ENCODE measurements around the gene NHLH1.
"Not testable (repeated sequence)": the region's sequence is repeated elsewhere in the genome, so short reads cannot be mapped to it uniquely, and the experiment has no call there.

Gene NHLH1

DNA sequence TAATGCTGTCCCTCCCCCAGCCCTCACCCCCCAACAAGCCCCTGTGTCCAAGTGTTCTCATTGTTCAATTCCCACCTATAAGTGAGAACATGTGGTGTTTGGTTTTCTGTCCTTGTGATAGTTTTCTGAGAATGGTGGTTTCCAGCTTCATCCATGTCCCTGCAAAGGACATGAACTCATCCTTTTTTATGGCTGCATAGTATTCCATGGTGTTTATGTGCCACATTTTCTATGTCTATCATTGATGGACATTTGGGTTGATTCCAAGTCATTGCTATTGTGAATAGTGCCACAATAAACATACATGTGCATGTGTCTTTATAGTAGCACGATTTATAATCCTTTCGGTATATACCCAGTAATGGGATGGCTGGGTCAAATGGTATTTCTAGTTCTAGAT is 17.9 kb downstream of the NHLH1 start:
- not testable (repeated sequence) for DNase-seq

- not testable (repeated sequence) for DNase-seq
Observed at GRCh38 chr1:160388406-160388805, 21.5 kb downstream of the NHLH1 start.

GRCh38 chr1:160394673-160395072 is 27.8 kb downstream of the NHLH1 start:
- no peak for DNase-seq

DNA sequence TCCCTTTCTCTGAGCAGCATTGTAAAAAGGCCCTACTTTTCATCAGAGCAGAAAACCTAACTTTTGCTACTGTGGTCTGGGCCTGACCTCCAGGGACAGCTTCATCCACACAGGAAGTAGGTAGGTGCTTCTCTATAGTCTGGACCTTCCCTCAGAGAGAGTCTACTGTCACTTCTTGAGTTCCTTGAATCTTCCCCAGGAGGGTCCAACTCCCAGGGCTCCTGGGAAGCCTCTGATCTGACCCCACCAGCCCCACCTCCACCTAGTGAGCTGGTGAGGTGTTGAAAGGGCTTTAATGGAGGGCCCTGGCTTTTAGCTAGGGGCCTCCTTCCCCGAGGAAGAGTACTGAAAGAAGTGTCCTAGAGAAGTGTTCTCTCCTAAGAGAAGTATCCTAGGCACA is 30.8 kb downstream of the NHLH1 start:
- no peak for DNase-seq

DNA sequence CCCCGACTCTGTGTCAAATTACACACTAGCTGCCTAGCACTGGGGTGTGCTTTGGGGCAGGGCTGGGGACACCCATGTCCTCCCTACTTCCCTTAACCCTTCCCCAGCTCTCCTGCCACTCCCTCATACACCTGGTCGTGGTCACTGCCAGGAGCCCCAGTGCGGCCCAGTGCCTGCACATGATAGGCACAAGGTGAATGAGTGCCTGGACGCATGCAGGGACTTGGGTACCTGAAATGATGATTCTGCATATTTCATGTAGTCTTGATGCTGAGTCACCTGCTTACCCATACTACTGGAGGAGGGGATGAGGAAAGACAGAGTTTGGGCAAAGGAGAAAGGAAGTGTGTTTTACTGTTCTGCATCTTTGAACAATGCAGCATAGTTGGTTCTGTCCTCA is 32.0 kb downstream of the NHLH1 start:
- DNase-seq: no peak

DNA sequence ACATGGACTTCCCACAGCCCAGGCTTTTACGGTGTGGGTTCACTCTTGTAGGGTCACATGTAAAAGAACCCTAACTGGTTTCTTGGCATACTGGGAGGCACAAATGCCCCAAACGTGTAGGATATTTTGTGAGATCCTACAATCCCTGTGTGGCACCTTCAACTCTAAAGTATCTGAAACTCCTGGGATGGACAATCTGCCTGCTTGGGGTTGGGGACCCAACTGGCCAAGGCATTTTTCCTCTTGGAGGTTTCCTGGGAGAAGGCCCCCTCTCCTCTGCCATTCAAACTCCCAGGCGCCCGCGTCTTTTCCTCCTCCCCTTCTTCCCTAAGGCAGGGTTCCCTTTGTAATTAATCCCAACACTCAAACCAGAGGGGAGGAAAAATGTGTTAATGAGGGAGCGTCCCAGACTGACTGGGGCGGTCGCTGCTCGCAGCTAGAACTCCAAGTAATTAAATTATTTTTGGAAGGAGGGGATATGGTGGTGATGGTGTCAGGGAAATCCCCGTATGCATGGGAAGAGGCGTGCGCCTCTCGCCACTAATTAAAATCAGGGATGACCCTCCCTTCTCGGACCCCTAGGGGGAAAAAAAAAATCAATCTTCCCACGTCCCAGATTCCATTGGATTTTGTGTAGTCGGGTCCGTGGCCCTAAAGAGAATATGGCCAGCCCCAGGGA is 32.8 kb downstream of the NHLH1 start:
- DNase-seq: no peak

- no peak for DNase-seq
Observed at GRCh38 chr1:160400223-160400645, 33.4 kb downstream of the NHLH1 start, which contains the start of gene VANGL2. TSS of gene VANGL2 (plus strand) at chr1:160400564. CDS start at chr1:160415838, 15,274 bp downstream.

DNA sequence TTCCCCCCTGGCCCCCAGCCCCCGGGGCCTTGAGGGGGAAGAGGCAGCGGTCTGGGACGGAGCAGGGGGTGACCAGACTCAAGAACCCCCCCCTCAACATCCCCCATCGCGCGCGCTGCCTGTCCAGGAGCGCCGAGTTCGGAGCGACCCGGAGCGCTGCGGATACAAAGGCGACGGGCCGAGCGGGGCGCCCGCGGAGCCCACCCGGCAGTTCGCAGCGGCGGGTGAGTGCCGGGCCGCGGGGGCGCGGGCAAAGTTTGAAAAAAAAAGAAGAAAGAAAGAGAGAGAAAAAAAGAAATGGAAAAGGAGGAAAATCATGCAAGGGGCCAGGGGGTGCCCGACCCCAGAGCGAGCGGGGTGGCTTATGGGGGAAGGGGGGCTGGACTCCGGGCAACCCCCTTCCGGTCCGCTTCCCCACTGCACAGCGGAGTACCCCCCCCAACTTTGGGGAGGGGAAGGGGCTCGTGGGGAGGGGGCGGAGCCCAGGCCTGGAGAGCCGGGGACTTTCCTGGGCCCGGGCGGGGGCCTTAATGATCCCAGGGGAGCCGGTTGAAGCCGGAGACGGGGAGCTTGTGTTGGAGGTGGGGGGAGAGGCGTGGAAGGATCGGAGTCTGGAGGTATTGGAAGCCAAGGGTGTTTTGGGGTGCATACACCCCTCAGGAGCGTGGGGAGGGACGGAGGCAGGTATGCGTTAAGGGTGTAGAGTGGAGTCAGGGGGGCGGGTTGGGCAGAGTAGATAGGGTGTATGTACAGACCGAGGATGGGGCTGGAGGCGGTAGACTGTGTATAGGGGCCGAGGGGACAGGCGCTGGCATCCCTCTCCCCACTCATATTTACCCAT is 34.0 kb downstream of the NHLH1 start:
- DNase-seq: no peak

DNA sequence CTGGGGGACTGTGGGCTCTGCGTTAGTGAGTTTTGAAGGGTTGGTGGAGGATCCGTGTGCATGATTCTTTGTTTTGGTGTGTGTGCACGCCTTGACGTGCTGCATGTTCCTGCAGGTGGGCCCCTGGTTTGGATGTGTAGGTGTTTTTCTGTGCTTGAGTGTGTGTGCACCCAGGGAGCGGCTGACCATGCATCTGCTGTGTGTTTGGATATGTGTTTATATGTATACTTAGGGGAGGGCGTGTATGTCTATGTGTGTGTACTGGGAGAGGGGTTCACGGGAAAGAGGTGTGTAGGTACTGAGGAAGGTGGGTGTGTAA is 34.6 kb downstream of the NHLH1 start:
- no peak for DNase-seq

- no peak for DNase-seq
Observed at GRCh38 chr1:160402001-160402795, 35.3 kb downstream of the NHLH1 start.

DNA sequence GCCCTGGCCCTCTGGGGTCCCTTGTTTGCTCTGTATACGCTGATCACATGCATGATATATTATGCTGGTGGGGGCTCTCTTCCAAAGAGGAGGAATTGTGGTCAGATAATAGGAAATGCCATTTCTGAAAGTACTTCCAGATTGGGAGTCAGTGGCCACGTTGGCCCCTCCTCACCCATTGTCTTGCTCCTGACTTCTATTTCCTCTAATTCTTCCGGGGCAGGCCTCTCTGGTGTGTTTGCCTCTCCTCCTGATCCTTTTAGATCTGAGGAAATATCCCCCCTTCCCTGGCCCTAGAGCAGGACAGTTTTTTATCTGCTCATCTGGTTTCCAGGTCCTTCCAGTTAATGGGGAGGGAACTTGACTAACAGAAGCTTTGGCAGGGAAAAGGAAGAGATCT is 36.4 kb downstream of the NHLH1 start:
- no peak for DNase-seq

DNA sequence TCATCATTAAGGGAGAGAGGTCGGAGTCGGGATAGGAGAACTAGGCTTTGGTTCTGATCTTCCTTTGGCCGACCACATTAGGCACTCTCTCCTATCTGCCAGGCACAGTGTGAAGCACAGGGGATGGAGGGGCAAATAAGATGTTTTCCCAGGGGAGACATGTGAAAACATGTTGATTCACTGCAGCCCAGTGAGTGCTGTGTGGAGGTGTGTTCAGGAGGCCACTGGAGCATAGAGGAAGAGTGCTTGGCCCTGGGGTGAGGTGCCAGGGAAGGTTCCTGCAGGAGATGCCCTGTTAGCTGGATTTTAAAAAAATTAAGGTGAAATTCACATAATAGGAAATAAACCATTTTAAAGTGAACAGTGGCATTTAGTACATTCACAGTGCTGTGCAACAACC is 37.2 kb downstream of the NHLH1 start:
- no peak for DNase-seq

DNA sequence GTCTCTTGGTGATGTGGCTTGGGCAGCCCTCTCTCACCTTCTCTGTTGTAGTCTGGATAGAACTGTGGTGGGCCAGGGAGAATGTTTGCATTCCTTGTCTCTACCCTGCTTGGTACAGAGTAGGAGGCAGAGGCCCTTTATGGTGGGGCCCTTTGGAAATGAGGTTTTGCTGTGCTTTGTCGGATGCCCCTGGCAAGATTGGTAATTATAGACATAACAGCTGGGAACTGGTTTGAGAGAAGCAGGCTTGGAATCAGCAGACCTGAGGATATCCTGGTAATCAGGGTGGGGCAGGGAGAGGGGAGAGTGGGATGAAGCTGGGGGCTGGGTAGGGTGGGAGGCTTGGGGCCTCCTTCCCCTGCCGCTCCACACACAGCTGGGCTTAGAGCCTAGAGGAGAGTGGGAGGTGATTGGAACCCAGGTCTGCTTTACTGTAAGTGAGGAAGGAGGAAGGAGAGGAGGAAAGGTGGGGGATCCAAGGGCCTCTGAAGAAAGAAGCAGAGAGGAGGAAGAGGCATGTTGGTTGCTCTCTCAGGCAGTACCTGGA is 38.5 kb downstream of the NHLH1 start:
- DNase-seq: no peak

DNA sequence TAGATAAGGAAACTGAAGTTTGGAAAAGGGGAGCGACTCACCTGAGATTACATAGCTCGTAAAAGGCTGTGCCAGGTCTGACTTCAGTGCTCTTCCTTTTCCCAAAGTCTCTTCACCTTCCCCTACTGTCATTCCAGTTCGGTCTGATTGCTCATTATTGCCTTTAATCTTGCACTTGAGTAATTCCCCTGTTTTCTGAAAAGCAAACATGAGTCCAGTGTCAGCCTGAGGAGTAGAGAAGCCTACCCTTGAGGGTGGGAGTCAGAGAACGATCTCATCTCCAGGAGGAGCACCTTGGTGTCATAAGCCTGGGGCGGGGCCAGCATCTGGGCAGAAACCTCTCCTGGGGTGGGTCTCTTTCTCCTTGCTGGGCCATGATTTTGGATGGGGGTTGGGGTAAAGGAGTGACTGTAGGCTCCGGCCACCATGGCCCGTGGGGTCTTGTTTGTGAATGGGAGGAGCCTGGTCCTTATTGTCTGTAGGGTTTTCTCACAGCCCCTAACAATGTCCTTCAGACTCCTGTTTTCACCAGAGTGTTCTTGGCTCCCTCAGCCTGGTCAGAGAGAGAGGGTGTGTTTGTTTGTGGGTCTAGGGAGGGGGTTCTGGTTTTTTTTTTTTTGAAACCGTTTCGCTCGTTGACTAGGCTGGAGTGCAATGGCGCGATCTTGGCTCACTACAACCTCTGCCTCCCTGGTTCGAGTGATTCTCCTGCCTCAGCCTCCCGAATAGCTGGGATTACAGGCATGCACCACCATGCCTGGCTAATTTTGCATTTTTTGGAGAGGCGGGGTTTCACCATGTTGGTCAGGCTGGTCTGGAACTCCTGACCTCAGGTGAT is 39.5 kb downstream of the NHLH1 start:
- DNase-seq: no peak

- DNase-seq: no peak
Observed at GRCh38 chr1:160407839-160408801, 41.2 kb downstream of the NHLH1 start.

DNA sequence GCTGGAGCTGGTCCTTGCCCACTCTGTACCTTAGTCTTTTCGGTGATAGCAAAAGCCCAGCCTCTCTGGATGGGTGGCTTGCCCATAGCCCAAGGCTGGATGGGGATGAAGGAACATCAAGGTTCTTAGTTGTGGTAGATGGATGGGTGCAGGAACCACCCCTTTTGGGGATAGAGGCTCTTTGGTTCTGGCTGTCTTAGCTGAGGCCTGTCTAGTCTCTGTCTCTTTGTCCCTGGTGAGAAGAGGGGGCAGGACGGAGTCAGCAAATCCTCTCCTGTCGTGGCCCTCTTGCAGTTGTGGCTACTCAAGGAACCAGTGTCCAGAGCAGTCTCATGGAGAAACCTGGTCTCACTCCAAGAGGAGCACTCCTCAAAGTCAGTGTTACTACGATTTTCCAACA is 42.0 kb downstream of the NHLH1 start:
- no peak for DNase-seq

DNA sequence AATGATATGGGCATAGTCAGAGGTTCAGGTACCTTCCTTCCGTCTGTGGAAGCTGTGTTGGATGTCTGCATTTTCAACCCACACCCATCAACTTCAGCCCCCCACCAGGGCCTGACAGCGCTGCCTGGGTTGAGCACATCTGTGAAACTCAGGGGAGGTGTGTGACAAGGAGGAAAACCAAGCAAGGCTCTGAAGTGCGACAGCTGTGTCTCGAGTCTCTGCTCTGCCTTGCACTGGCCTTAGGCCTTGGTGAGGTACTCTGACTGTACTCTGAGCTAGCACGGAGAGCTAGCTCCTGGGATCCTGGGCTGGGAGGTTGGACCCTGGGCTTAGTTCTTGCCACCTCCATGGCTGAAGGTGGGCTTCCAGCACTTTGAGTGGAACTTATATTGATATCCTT is 42.6 kb downstream of the NHLH1 start:
- DNase-seq: no peak

DNA sequence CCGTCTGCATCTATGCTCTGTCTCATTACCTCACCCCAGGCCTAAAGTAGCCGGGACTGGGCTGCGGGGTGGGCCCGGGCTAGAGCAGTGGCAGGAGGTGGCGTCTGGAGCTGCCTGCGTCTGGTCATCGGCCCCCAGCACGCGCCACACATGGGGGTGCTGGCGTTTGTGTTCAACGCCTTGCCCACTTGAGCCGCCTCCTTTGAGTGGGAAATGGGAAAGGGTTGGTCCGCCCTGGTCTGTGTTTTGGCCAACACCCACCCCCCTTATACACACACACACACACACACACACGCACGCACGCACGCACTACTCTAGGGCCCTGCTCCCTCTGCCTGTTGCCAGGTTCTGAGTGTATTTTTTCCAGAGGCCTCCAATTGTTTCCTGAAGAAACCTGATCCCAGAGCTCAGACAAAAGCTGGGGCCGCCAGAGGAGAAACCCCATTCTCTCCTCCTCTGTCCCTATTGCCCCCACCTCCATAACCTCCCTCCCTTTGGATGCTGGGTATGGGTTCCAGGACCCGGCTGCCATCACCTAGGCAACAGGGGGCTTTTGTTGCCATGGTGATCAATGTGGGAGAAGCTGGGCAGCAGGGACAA is 43.6 kb downstream of the NHLH1 start:
- no peak for DNase-seq

GRCh38 chr1:160411271-160412027 is 44.6 kb downstream of the NHLH1 start:
- no peak for DNase-seq

GRCh38 chr1:160412028-160412362 is 45.1 kb downstream of the NHLH1 start:
- no peak for DNase-seq
